Endothelial cell of hepatic sinusoid (primary cell): ENCODE data around the gene CUL4A.
"Not testable (repeated sequence)": the region's sequence is repeated elsewhere in the genome, so short reads cannot be mapped to it uniquely, and the experiment has no call there.

Source experiments
- in situ Hi-C: cut with HindIII; loops from 2 replicates; pipeline ENCODE4 v1.10.0; 2017; ENCODE audit warnings: low sequenced_read_pairs

The CUL4A gene

GRCh38 chr13:113209336-113209758 is at the start of gene CUL4A:
CUL4A (plus strand) TSS chr13:113209613; CDS start chr13:113209628, 15 bp downstream.
- in situ Hi-C loops = no loop called here

- in situ Hi-C loops = no loop called here
Observed at GRCh38 chr13:113159701-113160100, 49.7 kb upstream of the CUL4A start.

- in situ Hi-C loops = no loop called here
Observed at GRCh38 chr13:113160983-113161382, 48.4 kb upstream of the CUL4A start.

DNA sequence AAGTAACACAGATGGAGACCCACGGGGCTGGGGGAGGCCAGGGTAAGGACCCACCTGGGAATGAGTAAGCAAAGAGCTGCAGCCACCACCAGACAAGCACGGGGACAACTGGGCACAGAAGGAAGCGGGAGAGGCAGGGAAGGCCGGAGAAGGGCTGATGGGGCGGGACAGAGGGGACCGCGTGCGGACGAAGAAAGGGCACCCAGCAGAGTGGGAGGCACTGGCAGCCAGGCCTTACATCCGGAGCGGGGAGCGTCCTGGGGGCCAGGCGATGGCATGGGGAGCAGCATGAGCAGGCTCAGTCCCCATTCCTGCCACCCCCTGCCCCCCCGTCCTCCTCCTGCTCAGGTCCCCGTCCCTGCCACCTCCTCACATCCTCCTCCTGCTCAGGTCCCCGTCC is 48.0 kb upstream of the CUL4A start:
- in situ Hi-C loops = no loop called here

GRCh38 chr13:113161975-113162374 is 47.4 kb upstream of the CUL4A start:
- in situ Hi-C loops = not testable (repeated sequence)

DNA sequence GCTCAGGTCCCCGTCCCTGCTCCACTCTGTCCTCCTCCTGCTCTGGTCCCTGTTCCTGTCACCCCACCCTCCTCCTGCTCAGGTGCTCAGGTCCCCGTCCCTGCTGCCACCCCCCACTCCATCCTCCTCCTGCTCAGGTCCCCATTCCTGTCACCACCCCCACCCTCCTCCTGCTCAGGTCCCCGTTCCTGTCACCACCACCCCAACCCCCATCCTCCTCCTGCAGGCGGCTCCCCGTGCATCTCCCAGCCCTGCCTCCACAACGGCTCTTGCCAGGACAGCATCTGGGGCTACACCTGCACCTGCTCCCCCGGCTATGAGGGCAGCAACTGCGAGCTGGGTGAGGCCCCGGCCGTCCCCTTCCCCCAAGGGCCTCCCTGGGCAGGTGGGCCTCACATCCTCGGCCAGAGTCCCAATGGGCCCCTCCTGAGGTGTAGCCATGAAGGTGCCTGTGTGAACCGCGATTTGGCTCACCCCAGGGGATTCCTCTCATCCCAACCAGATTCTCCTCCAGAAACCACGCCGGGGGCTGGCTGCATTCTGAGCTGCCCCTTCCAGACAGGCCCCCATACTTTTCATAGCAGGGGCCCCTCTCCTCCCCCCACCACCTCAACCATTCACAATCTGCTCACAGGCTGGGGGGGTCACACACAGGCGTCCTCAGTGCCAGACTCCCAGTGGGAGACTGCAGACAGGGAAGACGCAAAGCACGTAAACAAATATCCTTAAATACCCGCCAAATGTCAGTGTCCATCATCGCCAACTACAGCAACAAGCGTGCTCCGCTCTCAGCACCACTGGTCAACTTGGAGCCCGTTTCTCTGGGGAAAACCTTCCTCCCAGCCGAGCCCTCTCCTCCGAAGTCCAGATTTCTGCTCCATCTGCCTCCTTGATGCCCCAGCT is 46.4 kb upstream of the CUL4A start:
- in situ Hi-C loops = no loop called here

- in situ Hi-C loops = no loop called here
Observed at GRCh38 chr13:113164492-113164891, 44.9 kb upstream of the CUL4A start.

DNA sequence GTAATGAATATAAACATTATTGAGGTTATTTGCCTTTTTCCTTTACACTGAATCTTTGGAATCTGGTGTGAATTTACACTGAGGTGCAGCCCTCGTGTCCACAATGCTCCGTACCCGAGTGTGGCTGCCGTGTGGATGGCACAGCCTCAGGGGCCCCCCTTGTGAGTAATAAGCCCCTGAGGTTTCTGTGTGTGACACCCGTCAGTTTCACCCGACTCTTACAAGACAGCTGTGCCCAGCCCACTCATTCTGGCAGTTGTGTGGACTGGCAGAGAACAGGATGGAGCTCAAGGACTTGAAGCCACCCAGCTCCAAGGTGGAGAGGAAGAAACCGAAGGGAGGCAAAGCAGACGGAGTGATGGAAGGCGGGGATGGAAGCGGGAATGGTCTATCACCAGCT is 43.1 kb upstream of the CUL4A start:
- in situ Hi-C loops = no loop called here

DNA sequence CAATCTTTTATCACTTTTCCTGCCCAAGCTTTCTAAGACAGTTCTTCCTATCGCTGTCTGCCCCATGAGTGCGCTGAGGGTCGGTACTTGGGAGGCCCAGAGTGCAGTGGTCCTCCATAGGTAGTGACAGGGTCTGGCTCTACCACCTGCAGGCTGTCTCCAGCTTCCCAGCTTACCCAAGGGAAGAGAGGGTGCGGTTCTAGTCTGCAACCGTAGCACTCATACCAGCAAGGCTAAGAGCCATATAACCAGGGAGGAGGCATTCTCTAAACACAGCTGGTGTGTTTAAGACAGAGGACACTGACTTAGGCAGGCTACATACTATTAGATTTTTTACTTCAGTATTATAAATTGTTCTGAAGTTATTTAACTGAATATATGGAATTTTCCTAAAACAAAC is 42.7 kb upstream of the CUL4A start:
- in situ Hi-C loops = no loop called here

DNA sequence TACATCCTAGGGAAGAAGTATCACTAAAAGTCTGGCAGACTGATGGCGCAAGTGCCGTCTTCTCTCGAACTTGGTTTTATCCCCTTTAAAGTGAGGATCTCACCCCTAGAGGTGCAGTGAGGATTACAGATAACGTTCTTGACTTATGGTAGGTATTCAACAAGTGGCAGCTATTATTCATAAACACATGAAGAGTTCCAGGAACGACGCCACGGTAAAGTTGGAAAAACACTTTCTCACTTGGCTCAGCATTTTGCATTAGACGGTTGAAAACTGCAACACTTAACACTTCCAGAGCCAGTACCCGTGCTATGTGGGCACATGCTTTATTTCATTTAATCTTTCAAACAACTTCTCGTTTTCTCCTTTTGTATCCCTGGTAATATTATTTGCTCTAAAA is 42.3 kb upstream of the CUL4A start:
- in situ Hi-C loops = no loop called here

GRCh38 chr13:113167575-113167974 is 41.8 kb upstream of the CUL4A start:
- in situ Hi-C loops = no loop called here

GRCh38 chr13:113168211-113168610 is 41.2 kb upstream of the CUL4A start:
- in situ Hi-C loops = no loop called here

GRCh38 chr13:113169277-113170272 is 39.8 kb upstream of the CUL4A start:
- in situ Hi-C loops = no loop called here

DNA sequence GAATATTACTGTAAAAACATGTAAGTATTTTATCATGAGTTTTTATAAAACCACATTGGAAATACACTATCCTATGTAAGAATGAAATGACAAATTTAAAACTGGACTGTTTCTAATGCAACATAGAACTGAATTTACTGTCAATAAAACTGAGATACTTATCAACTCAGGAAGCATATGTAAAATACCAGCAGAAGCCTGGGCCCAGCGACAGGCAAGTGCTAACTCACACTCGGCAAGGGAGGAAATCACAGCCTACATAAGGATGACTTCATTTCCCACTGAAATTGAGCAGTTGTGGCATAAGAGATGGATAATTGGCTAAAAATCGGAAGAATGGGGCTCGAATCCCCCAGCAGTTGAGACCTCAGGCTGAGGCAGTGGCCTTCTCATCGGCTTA is 38.9 kb upstream of the CUL4A start:
- in situ Hi-C loops = no loop called here

- in situ Hi-C loops = no loop called here
Observed at GRCh38 chr13:113171250-113172125, 37.9 kb upstream of the CUL4A start.

DNA sequence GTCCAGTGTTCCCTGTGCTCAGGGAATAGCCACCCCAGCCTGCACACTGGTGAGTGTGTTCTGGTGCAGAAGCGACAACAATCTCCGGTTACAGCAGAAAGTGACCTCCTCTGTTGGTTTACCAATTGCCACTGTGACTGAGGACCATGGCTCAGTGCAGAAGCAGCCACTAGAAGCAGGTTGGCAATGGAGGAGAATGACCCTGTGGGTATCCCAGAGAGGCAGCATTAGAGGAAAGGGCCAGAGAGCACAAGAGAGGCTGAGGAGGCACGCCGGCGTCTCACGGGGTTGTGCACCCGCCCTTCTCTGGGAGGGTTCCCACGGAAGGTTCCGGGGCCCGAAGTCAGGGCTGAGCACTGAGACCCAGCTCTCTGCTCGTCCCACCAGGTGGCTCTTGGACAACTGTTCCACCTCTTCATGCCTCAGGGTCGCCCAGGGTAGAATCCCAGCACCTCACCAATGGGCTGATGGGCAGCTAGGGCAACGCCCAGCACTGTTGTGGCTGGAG is 36.9 kb upstream of the CUL4A start:
- in situ Hi-C loops = no loop called here

DNA sequence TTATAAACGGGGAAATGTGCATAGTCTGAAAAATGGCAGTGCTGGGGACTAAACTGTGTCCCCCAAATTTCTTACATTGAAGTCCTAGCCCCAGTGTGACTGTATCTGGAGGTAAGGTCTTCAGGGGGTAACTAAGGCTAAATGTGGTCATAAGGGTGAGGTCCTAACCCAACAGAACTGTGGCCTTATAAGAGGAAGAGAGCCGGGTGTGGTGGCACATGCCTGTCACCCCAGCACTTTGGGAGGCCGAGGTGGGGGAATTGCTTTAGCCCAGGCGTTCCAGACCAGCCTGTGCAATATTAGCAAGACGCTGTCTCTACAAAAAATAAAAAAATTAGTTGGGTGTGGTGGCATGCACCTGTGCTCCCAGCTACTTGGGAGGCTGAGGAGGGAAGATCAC is 33.1 kb upstream of the CUL4A start:
- in situ Hi-C loops = no loop called here

- in situ Hi-C loops = no loop called here
Observed at GRCh38 chr13:113176822-113177221, 32.6 kb upstream of the CUL4A start.

DNA sequence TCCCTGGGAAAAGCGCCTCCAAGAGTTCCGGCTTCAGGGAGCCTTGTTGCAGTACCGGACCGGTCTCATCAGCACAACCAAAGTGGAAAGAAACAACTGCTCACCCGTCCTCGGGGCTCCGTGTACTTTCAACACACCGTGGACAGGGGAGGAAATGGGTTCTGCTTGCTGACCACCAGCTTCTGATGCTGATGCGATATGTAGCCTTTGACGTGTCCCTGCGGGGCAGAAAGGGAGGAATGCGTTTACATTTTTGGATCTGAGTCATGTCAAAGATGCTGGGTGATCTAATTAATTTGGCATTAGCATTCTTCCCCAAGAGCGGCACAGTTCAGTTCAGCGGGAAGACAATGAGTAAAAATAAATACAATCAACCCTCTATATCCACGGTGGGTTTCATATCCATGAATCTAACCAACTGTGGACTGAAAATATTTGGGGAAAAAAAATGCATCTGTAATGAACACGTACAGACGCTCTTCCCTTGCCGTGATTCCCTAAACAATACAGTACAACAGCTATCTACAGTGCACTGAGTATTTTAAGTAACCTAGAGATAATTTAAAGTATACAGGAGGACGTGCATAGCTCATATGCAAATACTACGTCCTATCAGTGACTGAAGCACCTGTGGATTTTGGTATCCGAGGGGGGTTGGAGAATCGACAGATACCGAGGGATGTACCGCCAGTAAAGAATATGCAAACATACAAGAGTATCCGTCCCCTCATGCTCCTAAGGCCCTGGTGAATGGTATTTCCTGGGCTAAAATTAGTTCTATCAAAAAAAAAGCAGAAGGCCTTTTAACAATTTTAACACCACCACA is 31.1 kb upstream of the CUL4A start:
- in situ Hi-C loops = no loop called here

DNA sequence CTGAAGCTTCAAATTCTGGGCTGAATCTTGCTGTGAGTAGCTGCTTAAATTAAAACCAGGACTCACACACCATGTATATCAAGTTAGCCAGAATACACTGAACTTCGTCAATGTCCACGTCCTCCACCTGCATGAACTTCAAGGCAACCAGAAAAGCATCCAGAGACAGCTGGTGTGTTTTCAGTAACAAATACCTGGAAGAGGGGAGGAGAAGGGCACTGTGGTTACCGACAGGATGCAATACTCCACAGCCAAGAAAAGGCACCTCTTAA is 30.6 kb upstream of the CUL4A start:
- in situ Hi-C loops = no loop called here
